Endodermal cell (in vitro differentiated cells): Measurements from ENCODE around the gene SLK. TPM values are rescaled to one million over a fixed set of nuclear protein-coding genes. Genes with fewer than 3 reads are reported as not detected.

Source experiments
- DNase-seq: peaks from one replicate; pipeline ENCODE4 v3.0.0-alpha.2; 2017
- H3K27ac ChIP-seq: 2 replicates; pipeline ENCODE4 v1.5.1; 2013; ENCODE audit warnings: mild to moderate bottlenecking, low read depth, low read length, moderate library complexity
- H3K27me3 ChIP-seq: 2 replicates; pipeline ENCODE4 v1.6.1; 2013; ENCODE audit warnings: mild to moderate bottlenecking, low read length, moderate library complexity; ENCODE audit not compliant: insufficient read depth, control insufficient read depth, poor library complexity, severe bottlenecking
- H3K36me3 ChIP-seq: 2 replicates; pipeline ENCODE4 v1.7.0; 2013; ENCODE audit warnings: mild to moderate bottlenecking, low read length, moderate library complexity; ENCODE audit not compliant: control insufficient read depth, insufficient read depth
- H3K4me1 ChIP-seq: one replicate; pipeline ENCODE4 v1.7.0; 2013; ENCODE audit warnings: low read length; ENCODE audit not compliant: control insufficient read depth, insufficient read depth
- H3K4me3 ChIP-seq: 2 replicates; pipeline ENCODE4 v1.5.1; 2013; ENCODE audit warnings: mild to moderate bottlenecking, low read length, moderate library complexity
- H3K9ac ChIP-seq: 2 replicates; pipeline ENCODE4 v1.6.1; 2013; ENCODE audit warnings: mild to moderate bottlenecking, low read length, moderate library complexity; ENCODE audit not compliant: poor library complexity, severe bottlenecking; ENCODE audit errors: extremely low read depth
- H3K9me3 ChIP-seq: 2 replicates; pipeline ENCODE4 v1.6.1; 2013; ENCODE audit warnings: mild to moderate bottlenecking, low read length, moderate library complexity; ENCODE audit not compliant: control insufficient read depth
- H3K27ac Mint-ChIP-seq: 2 replicates; pipeline ENCODE4 v1.8.0; 2020; ENCODE audit warnings: mixed read lengths
- H3K27me3 Mint-ChIP-seq: 2 replicates; pipeline ENCODE4 v1.8.0; 2021; ENCODE audit warnings: mild to moderate bottlenecking, mixed read lengths; ENCODE audit not compliant: insufficient read depth
- H3K36me3 Mint-ChIP-seq: 2 replicates; pipeline ENCODE4 v1.8.0; 2020; ENCODE audit warnings: low read depth, mixed read lengths
- H3K4me1 Mint-ChIP-seq: 2 replicates; pipeline ENCODE4 v1.8.0; 2020; ENCODE audit warnings: mixed read lengths
- H3K4me3 Mint-ChIP-seq: 2 replicates; pipeline ENCODE4 v1.8.0; 2020; ENCODE audit warnings: mild to moderate bottlenecking, moderate library complexity, mixed read lengths
- H3K9me3 Mint-ChIP-seq: 2 replicates; pipeline ENCODE4 v1.8.0; 2020; ENCODE audit warnings: mild to moderate bottlenecking, mixed read lengths
- CTCF ChIP-seq: fragments of 200-600 bp; sonication (generic); conservative IDR thresholded peaks from 2 replicates; pipeline ENCODE4 v1.5.0; 2021; ENCODE audit warnings: antibody characterized with exemption, mild to moderate bottlenecking
- WGBS, 2 experiments: methylation state at CpG; one replicate each; pipeline versions ENCODE4 v1.1.5 to v1.1.7; 2013; ENCODE audit warnings: missing lambda C conversion rate in 2 of 2, mixed read lengths in 1 of 2; ENCODE audit not compliant: insufficient coverage in 1 of 2, insufficient read length in 1 of 2; 5-methylcytosine and 5-hydroxymethylcytosine counted together
- total RNA-seq, 2 donors: library from RNA; stranded (reverse); fragmentation: NEBNext Ultra II Directional in 1 of 2; extraction: Animal tissue kit (Norgen Biotek cat#: 25700) in 1 of 2; gene quantifications; 2 replicates in 1 of 2; 3 replicates in 1 of 2; pipeline ENCODE4 v1.2.1, GENCODE V29; 2021

Gene SLK
- total RNA-seq, 2 donors from 2014 or later = 23.4 to 32.9 TPM

- H3K36me3 Mint-ChIP-seq = peaks cover 30% of the 10 kb centered on the region
- TF ChIP-seq CTCF = no peak
- DNase-seq = no peak
- H3K4me3 Mint-ChIP-seq = no peak overlapping the region
- Histone ChIP-seq H3K27ac (no peak overlapping the region), H3K4me3 (no peak overlapping the region), H3K36me3 (peaks cover 87% of the 10 kb centered on the region), H3K9me3 (no peaks in the 10 kb centered on the region), H3K27me3 (no peaks in the 10 kb centered on the region), H3K9ac (no peak overlapping the region), H3K4me1 (no peaks in the 10 kb centered on the region)
- WGBS, 2 experiments = 96 to 98% methylated on average over 5 of the region's 5 CpGs
- peaks cover 2% of the 10 kb centered on the region for H3K4me1 Mint-ChIP-seq
- H3K9me3 Mint-ChIP-seq = no peaks in the 10 kb centered on the region
- H3K27me3 Mint-ChIP-seq = no peaks in the 10 kb centered on the region
- H3K27ac Mint-ChIP-seq = no peak overlapping the region
These were observed 55.1 kb downstream of the SLK start for GRCh38 chr10:104022026-104022425.

- 93 to 94% methylated on average over 3 to 5 of the region's 5 CpGs for WGBS, 2 experiments
- peaks cover 4% of the 10 kb centered on the region for H3K4me1 Mint-ChIP-seq
These were observed 58.6 kb downstream of the SLK start for GRCh38 chr10:104025524-104025923.

GRCh38 chr10:104026762-104027161, 59.8 kb downstream of the SLK start:
- 75 to 86% methylated on average over 1 to 2 of the region's 2 CpGs for WGBS, 2 experiments
- H3K27ac Mint-ChIP-seq = no peak overlapping the region

More at GRCh38 chr10:104025524-104025923, 58.6 kb downstream of the SLK start:
- no peak for TF ChIP-seq CTCF
- Mint-ChIP-seq H3K4me3 (no peak overlapping the region), H3K27ac (no peak overlapping the region), H3K27me3 (no peaks in the 10 kb centered on the region), H3K36me3 (peaks cover 23% of the 10 kb centered on the region), H3K9me3 (no peaks in the 10 kb centered on the region)
- H3K27me3 ChIP-seq = no peaks in the 10 kb centered on the region
- DNase-seq = no peak
- no peak overlapping the region for H3K27ac ChIP-seq
- no peaks in the 10 kb centered on the region for H3K9me3 ChIP-seq
- H3K9ac ChIP-seq = no peak overlapping the region
- H3K36me3 ChIP-seq = peaks cover 78% of the 10 kb centered on the region
- H3K4me3 ChIP-seq = no peak overlapping the region
- no peaks in the 10 kb centered on the region for H3K4me1 ChIP-seq

More at GRCh38 chr10:104026762-104027161, 59.8 kb downstream of the SLK start:
- DNase-seq = no peak
- H3K4me1 ChIP-seq = no peaks in the 10 kb centered on the region
- no peaks in the 10 kb centered on the region for H3K9me3 ChIP-seq
- peaks cover 9% of the 10 kb centered on the region for H3K4me1 Mint-ChIP-seq
- H3K9ac ChIP-seq = no peak overlapping the region
- H3K27me3 Mint-ChIP-seq = no peaks in the 10 kb centered on the region
- peaks cover 24% of the 10 kb centered on the region for H3K36me3 Mint-ChIP-seq
- no peak overlapping the region for H3K27ac ChIP-seq
- no peaks in the 10 kb centered on the region for H3K27me3 ChIP-seq
- no peaks in the 10 kb centered on the region for H3K9me3 Mint-ChIP-seq
- peaks cover 65% of the 10 kb centered on the region for H3K36me3 ChIP-seq
- H3K4me3 Mint-ChIP-seq = no peak overlapping the region
- TF ChIP-seq CTCF = no peak
- H3K4me3 ChIP-seq = no peak overlapping the region
